ENCODE results near the gene XBP1.

XBP1 gene

GRCh38 chr22:28819253-28820096 lies 19.1 kb upstream of the XBP1 start:
- TF ChIP-seq CTCF (IDR thresholded peaks at IDR 0.05; ENCODE audit: borderline replicate concordance, insufficient read depth, low read depth, low read length): no peak
- no peak overlapping the region for H3K4me3 ChIP-seq (ENCODE audit: low read depth, low read length)

GRCh38 chr22:28817919-28818859 lies 17.8 kb upstream of the XBP1 start:
- no peak for TF ChIP-seq CTCF (IDR thresholded peaks at IDR 0.05; ENCODE audit: borderline replicate concordance, insufficient read depth, low read depth, low read length)
- no peak overlapping the region for H3K4me3 ChIP-seq (ENCODE audit: low read depth, low read length)

DNA sequence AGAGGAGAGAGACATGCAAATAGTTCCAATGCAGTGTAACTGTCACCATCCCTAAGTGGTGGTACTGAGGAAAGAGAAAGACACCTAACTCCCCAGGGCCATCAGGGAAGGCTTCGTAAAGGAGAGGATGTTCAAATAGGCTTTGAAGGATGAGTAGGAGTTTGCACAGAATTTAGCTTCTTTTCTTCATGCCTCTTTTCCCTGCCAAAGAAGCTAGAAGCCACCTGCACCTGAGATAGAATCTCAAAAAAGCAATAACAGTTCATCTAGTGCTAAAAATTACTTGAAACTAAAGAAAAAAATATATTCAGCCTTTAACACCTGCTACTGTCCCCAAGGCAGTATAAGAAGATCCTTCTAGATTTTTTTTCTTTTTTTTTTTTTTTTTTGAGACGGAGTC lies 16.7 kb upstream of the XBP1 start:
- no peak for TF ChIP-seq CTCF (IDR thresholded peaks at IDR 0.05; ENCODE audit: borderline replicate concordance, insufficient read depth, low read depth, low read length)
- no peak overlapping the region for H3K4me3 ChIP-seq (ENCODE audit: low read depth, low read length)

GRCh38 chr22:28815729-28816128 lies 15.4 kb upstream of the XBP1 start:
- no peak for TF ChIP-seq CTCF (IDR thresholded peaks at IDR 0.05; ENCODE audit: borderline replicate concordance, insufficient read depth, low read depth, low read length)
- no peak overlapping the region for H3K4me3 ChIP-seq (ENCODE audit: low read depth, low read length)

DNA sequence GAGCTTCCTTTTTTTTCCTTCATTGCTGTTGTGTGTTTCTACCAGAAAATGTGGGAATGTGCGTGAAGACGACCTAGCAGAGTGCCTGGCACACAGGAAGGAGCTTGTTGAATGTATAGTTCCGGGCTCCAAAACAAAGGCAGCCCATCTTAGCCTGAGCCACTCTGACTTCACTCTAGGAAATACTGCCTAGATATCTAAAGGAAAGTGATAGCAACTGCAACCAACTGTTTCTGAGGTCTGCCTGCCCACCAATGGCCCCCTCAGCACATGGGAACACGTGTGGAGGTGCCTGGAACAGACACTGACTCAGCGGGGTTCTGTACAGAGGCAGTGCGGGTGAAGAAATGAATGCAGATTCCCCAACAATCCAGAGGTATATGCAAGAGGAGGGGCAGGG lies 14.7 kb upstream of the XBP1 start:
- H3K4me3 ChIP-seq (ENCODE audit: low read depth, low read length): no peak overlapping the region
- no peak for TF ChIP-seq CTCF (IDR thresholded peaks at IDR 0.05; ENCODE audit: borderline replicate concordance, insufficient read depth, low read depth, low read length)

- no peak overlapping the region for H3K4me3 ChIP-seq (ENCODE audit: low read depth, low read length)
- TF ChIP-seq CTCF (IDR thresholded peaks at IDR 0.05; ENCODE audit: borderline replicate concordance, insufficient read depth, low read depth, low read length): no peak
These were observed 13.6 kb upstream of the XBP1 start for GRCh38 chr22:28813772-28814518.

Data from GM12875 (cell line).